22Rv1 (cell line): ENCODE results near the gene PGLYRP2.

ENCODE experiments used
- CTCF ChIP-seq: fragments of 450-650 bp; IDR thresholded peaks from 2 replicates; pipeline ENCODE4 v1.5.1; 2017; ENCODE audit warnings: mild to moderate bottlenecking
- ZFX ChIP-seq: fragments of 450-650 bp; IDR thresholded peaks from 2 replicates; pipeline ENCODE4 v1.6.1; 2017; ENCODE audit warnings: antibody characterized with exemption, borderline replicate concordance

GRCh38 chr19:15525291-15525690, 46.0 kb upstream of the PGLYRP2 start:
- TF ChIP-seq ZFX (no peak), CTCF (no peak)
